ENCODE measurements around the gene MEIOC.
"Not testable (repeated sequence)": the region's sequence is repeated elsewhere in the genome, so short reads cannot be mapped to it uniquely, and the experiment has no call there.

The MEIOC gene

GRCh38 chr17:44655983-44656710 is at the start of gene MEIOC:
Gene MEIOC, plus strand, starts transcription at chr17:44656468. Its CDS starts 146 bp downstream, at chr17:44656614.
- DNase-seq = peak; percentile 55

- no peak for DNase-seq
Measured at GRCh38 chr17:44606658-44607057, 49.6 kb upstream of the MEIOC start.

- no peak for DNase-seq
Measured at GRCh38 chr17:44607836-44608690, 48.2 kb upstream of the MEIOC start.

DNA sequence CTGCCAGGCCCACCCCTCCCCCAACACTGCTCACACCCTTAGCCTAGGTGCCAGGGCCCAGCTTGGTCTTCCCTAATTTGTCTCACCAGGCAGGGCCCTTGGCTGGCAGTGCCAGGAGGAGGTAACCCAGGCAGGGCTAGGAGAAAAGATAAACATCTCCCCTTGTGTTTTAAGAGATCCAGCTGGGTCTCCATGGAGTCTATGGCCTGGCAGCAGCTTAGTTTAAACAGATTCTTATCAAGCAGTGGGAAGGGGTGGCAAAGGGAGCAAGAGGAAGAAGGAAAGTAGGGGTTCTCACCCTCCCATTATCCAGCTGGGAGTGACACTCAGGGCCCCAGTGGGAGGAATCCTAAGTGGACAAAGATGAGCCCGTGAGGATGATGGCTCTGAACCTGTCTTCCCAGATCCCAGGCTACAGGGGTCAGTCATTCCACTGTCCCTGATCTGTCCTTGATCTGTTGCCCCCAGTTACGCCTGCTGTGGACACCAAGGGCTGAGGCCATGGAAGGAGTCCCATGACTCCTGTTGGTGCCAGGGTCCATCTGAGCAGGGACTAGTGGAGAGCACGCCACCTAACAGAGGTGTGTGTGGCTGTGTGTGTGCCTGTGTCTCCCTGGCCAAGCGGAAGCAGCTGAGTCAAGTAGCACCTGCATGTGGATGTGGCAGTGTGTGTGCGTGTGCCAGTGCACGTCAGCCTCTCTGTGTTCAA is 47.4 kb upstream of the MEIOC start:
- DNase-seq = no peak

GRCh38 chr17:44610331-44610730 is 45.9 kb upstream of the MEIOC start:
- DNase-seq = no peak

- DNase-seq = no peak
Measured at GRCh38 chr17:44610871-44611270, 45.4 kb upstream of the MEIOC start.

GRCh38 chr17:44614862-44615261 is 41.4 kb upstream of the MEIOC start:
- no peak for DNase-seq

DNA sequence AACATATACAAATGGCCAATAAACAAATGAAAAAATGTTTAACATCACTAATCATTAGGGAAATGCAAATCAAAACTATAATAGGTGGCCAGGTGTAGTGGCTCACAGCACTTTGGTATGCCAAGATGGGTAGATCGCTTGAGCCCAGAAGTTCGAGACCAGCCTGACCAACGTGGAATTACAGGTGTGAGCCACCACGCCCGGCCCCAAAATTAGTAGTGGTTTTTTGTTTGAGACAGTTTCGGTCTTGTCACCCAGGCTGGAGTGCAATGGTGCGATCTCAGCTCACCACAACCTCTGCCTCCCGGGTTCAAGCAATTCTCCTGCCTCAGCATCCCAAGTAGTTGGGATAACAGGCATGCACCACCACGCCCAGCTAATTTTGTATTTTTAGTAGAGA is 37.6 kb upstream of the MEIOC start:
- DNase-seq = not testable (repeated sequence)

- no peak for DNase-seq
Measured at GRCh38 chr17:44623070-44623725, 33.1 kb upstream of the MEIOC start.

DNA sequence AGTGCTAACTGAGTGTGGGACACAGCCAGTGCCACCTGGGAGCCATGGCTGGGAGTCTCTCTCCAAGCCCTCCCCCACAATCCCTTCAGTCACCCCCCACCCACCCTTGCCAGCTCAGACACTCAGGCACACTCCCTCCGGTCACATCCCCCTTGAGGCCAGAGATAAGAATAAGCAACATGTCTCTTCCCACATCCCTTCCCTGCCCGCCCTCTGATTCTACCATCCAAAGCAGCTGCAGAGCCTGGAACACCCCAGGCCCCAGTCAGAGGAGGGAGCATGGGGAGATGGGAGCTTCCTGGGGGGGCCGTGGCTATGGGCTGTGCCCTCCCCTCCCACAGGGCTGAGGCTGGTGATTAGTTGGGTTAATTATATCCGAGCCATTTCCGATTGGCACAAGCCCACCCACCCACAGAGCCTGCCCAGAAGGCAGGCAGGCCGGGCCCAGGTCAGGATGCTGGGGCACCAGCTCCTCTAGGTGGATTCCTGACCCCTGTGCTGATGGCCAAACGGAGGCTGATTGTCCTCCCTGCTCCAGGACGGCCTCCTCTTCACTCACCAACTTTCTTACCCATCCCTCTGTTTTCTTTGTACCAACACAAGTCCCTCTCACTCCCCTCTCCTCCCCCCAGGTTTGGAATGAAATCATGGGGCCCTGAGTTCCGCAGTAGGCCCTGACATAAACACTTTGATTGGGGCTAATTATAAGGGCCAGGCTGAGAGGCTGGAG is 28.6 kb upstream of the MEIOC start:
- DNase-seq = no peak

- DNase-seq = no peak
Measured at GRCh38 chr17:44628243-44629188, 27.8 kb upstream of the MEIOC start.

- DNase-seq = no peak
Measured at GRCh38 chr17:44629314-44629713, 27.0 kb upstream of the MEIOC start.

GRCh38 chr17:44630703-44631102 is 25.6 kb upstream of the MEIOC start:
- no peak for DNase-seq

GRCh38 chr17:44633998-44634397 is 22.3 kb upstream of the MEIOC start:
- DNase-seq = no peak

DNA sequence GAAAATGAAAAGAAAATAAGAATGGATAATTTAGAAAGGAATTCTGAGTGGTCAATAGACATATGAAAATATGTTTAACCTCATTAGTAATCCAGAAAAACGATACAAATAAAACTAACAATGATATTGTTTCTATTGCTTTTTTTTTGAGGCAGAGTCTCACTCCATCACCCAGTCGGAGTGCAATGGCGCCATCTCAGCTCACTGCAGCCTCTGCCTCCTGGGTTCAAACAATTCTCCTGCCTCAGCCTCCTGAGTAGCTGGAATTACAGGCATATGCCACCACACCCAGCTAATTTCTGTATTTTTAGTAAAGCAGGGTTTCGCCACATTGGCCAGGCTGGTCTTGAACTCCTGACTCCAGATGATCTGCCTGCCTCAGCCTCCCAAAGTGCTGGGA is 21.9 kb upstream of the MEIOC start:
- not testable (repeated sequence) for DNase-seq

GRCh38 chr17:44636562-44636961 is 19.7 kb upstream of the MEIOC start:
- DNase-seq = no peak

GRCh38 chr17:44637066-44637465 is 19.2 kb upstream of the MEIOC start:
- no peak for DNase-seq

- DNase-seq = no peak
Measured at GRCh38 chr17:44642834-44643233, 13.4 kb upstream of the MEIOC start.

DNA sequence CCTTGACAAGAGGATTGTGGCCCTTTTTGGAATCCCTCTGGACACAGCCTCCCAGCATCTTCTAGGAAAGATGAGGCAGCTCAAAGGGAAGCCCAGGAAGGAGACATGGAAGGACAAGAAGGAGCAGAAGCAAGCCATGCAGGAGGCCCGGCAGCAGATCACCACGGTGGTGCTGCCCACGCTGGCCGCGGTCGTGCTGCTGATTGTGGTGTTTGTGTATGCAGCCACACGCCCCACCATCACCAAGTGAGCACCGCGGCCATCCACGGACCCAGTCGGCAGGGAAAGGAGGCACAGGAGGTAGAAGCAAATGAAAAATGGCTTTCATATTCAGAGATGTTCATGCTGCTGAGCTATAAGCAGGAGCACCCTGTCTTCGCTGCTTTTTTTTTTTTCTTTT is 10.9 kb upstream of the MEIOC start:
- no peak for DNase-seq

- DNase-seq = no peak
Measured at GRCh38 chr17:44646280-44646679, 10.0 kb upstream of the MEIOC start.

DNA sequence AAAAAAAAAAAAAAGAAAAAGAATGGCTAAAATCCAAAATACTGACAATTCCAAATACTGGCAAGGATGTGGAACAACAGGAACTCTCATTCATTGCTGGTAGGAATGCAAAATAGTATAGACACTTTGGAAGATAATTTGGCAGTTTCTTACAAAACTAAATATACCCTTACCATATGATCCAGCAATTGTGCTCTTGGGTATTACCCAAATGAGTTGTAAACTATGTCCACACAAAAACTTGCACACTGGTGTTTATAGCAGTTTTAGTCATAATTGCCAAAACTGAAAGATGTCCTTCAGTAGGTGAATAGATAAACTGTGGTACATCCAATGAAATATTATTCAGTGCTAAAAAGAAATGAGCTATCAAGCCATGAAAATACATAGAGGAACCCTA is 8.5 kb upstream of the MEIOC start:
- no peak for DNase-seq

All from activated naive CD4-positive, alpha-beta T cell treated with anti-CD3 and anti-CD28 coated beads, Interleukin-2, amount 50 U/mL, for 16 hours (primary cell).